OCI-LY3 (cell line): ENCODE measurements around the gene RBCK1.

Experiments
- CTCF ChIP-seq: fragments of 200-600, 300-600 bp; sonication (generic); IDR thresholded peaks from 2 replicates; pipeline ENCODE4 v1.5.1; 2014; ENCODE audit warnings: antibody characterized with exemption, low read length, low read depth
- EZH2phosphoT487 ChIP-seq: fragments of 200-600 bp; shearing (Covaris generic); IDR thresholded peaks from 2 replicates; pipeline ENCODE4 v1.6.1; 2018; ENCODE audit warnings: antibody characterized with exemption, mixed run types, low read depth

GRCh38 chr20:358891-359555, 49.1 kb upstream of the RBCK1 start:
- TF ChIP-seq CTCF (no peak), EZH2phosphoT487 (no peak)
